Retinal pigment epithelial cell (primary cell): ENCODE measurements around the gene CXorf38.

ENCODE experiments used
- DNase-seq: peaks from one replicate; pipeline ENCODE4 v3.0.0-alpha.2; 2010; ENCODE audit warnings: low read depth
- H3K4me3 ChIP-seq: 2 replicates; pipeline ENCODE4 v1.5.1; 2011; ENCODE audit warnings: mild to moderate bottlenecking, low read length, control low read depth, moderate library complexity
- TF ChIP-seq, protein P1 (sequence below): conservative IDR thresholded peaks from 2 replicates; pipeline ENCODE4 v1.5.1; 2011; ENCODE audit warnings: low read depth, low read length, control low read depth, inconsistent platforms

Gene CXorf38

DNA sequence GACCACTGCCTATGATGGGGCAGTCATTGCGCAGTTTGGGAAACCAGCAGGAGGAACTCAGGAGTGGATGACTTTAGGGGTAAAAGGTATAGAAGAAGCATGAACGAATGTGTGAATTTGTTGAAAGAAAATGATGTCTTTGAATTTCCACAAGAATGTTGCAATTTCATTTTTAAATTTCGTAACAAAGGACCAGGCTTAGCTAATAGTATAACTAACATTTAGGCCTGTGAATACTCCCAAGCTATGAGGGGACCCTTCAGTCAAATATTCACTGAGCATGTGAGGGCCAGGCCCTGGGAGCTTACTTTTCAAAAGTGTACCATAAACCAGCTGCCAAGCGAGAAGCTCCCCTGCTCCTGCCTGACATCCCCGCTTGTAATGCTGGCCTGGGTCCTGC, 18.9 kb downstream of the CXorf38 start:
- TF ChIP-seq, protein P1, sequence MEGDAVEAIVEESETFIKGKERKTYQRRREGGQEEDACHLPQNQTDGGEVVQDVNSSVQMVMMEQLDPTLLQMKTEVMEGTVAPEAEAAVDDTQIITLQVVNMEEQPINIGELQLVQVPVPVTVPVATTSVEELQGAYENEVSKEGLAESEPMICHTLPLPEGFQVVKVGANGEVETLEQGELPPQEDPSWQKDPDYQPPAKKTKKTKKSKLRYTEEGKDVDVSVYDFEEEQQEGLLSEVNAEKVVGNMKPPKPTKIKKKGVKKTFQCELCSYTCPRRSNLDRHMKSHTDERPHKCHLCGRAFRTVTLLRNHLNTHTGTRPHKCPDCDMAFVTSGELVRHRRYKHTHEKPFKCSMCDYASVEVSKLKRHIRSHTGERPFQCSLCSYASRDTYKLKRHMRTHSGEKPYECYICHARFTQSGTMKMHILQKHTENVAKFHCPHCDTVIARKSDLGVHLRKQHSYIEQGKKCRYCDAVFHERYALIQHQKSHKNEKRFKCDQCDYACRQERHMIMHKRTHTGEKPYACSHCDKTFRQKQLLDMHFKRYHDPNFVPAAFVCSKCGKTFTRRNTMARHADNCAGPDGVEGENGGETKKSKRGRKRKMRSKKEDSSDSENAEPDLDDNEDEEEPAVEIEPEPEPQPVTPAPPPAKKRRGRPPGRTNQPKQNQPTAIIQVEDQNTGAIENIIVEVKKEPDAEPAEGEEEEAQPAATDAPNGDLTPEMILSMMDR, result no peak
- DNase-seq, result no peak
- no peak overlapping the region for H3K4me3 ChIP-seq

DNA sequence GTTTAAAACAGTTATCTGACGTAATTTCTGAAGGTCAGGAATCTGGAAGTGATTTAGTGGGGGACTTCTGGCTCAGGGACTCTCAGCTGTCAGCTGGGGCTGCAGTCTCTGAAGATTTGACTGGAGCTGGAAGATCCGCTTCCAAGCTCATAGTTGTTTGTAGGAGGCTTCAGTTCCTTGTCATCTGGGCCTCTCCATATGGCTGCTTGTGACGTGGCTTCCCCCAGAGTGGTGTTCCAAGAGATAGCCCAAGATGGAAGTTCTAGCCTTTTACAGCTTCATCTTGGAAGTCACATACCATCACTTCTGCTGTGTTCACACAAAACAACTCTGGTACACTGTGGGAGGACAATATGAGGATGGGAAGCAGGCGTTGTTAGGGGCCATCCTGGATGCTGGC, 22.1 kb downstream of the CXorf38 start:
- TF ChIP-seq, protein P1, result no peak
- no peak for DNase-seq
- H3K4me3 ChIP-seq, result no peak overlapping the region

DNA sequence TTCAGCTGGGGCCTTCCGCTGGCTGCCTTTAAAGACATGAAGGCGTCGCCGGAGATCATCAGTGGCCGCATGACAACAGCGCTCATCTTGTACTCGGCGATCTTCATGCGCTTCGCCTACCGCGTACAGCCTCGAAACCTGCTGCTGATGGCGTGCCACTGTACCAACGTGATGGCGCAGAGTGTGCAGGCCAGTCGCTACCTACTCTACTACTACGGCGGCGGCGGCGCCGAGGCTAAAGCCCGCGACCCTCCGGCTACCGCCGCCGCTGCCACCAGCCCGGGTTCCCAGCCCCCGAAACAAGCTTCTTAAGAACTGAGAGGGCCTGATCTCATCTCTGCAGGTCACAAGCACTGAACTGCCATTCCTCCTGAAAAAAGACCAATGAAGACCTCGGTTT, 23.7 kb downstream of the CXorf38 start:
- TF ChIP-seq, protein P1, result no peak
- no peak for DNase-seq

DNA sequence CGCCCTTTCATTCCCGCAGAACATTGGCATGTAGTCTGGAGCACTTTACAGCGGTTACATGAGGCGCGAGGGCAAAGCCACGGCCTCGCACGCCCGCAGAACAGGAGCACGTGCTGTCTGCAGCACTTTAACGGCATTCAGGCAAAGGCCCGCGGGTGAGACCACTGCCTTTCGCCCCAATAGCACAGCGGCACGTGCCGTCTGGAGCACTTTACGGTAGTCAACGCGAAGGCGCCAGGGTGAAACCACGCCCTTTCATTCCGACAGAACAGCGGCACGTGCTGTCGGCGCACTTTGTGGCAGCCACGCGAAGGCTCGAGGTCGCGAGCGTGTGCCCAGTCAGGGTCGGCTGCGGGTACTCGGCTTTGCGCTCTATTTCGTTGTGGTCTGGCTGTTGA, 24.2 kb downstream of the CXorf38 start, which contains the start of gene MPC1L:
Gene MPC1L (plus strand): TSS at position 290 of the 398 bp plus-strand sequence. CDS start 138 bp downstream, outside the sequence.
- TF ChIP-seq, protein P1, result no peak
- no peak within 1 kb of the TSS for H3K4me3 ChIP-seq
- no peak for DNase-seq

More for the DNA sequence above, 23.7 kb downstream of the CXorf38 start:
- H3K4me3 ChIP-seq, result no peak overlapping the region

DNA sequence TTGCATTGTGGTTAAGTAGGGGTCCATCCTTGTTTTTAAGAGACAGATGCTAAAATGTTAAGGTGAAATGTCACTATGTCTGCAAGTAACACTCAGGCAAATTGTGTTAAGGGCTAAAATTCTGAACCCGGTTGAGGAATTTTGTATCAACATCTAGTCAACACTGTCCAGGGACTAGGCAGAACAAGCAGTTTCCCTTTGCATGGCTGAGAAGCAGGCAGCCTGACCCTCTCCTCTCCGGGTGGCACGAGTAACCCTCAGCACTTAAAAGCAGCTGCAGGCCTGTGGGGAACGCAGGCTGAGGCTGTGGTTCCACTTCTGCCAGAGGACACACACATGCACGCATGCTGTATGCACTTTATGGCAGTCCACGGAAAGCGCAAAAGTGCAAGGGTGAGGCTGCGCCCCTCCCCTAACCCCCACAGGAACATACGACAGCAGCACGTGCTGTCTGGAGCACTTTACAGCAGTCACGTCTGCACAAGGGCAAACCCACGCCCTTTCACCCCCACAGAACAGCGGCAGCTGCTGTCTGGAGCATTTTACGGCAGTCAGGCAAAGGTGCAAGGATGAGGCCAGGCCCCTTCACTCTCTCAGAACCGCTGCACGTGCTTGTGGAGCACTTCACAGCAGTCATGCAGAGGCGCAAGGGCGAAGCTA, 24.8 kb downstream of the CXorf38 start:
- H3K4me3 ChIP-seq, result no peak overlapping the region
- DNase-seq, result no peak
- TF ChIP-seq, protein P1, result no peak

DNA sequence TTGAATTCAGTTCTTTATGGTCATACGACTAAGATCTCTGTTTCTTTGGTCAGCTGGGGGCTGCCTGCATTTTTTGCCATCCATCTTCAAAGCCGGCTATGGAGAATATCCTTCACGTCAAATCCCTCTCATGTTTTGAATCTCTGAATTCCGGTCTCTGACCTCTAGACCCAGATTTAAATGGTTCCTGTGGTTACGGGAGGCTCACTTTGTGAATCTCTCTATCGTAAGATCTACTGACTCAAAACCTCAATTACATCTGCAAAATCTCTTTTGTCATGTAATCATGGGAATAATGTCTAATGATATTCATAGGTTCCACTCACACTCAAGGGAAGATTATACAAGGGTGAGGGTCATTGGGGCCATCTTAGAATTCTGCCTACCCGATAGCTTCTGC, 29.8 kb downstream of the CXorf38 start:
- no peak overlapping the region for H3K4me3 ChIP-seq
- DNase-seq, result peak; percentile 2
- TF ChIP-seq, protein P1, result no peak

DNA sequence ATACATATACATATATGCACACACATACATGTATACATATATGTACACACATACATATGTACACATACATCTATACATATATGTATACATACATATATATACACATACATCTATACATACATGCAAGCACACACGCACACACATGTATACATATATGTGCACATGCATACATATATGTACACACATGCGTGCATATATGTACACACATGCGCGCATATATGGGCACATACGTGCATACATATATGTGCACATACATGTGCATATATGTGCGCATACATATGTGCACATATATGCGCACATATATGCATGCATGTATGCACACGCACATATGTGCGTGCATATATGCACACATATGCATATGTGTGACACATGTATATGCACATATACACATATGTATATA, 31.4 kb downstream of the CXorf38 start:
- TF ChIP-seq, protein P1, result no peak

More for the DNA sequence above, 31.4 kb downstream of the CXorf38 start:
- DNase-seq, result no peak
- H3K4me3 ChIP-seq, result no peak overlapping the region
